K562 (cell line): ENCODE measurements around the gene SYMPK. TPM values are rescaled to one million over a fixed set of nuclear protein-coding genes. Genes with fewer than 3 reads are reported as not detected.

ENCODE experiments used
- ATAC-seq: fragments of 200-7000 bp; cut with Tn5 transposase; 3 replicates; pipeline ENCODE4 v1.9.1; 2020; ENCODE audit warnings: moderate library complexity
- BruUV-seq: library from RNA; stranded (reverse); fragments of 400-500 nt; replicated peaks from 2 replicates; lab custom pipeline; 2021; lab: Mats Ljungman, UMichigan
- CTCF ChIA-PET: fragments of 300-600 bp; formaldehyde crosslinking; extraction: SDS; loops from one replicate; lab custom pipeline; 2021; ENCODE audit warnings: low intra/inter-chr PET ratio; lab: Yijun Ruan, JAX
- POLR2A ChIA-PET: fragments of 300-600, 350-650 bp; sonication (Branson Sonifier 250); formaldehyde crosslinking; extraction: SDS; loops from one replicate; lab custom pipeline; 2021; ENCODE audit warnings: antibody characterized with exemption, inconsistent platforms; lab: Yijun Ruan, JAX
- DNase-seq, 4 experiments: peaks; one replicate each; pipeline versions ENCODE4 v3.0.0 to v3.0.0-alpha.2; 2011 to 2018; ENCODE audit warnings: low spot score in 3 of 4, mixed read lengths in 3 of 4; ENCODE audit errors: extremely low read depth in 1 of 4
- FAIRE-seq: peaks from 2 replicates; lab custom pipeline; 2011; peaks lifted over from hg19 to GRCh38; lab: Jason Lieb, UNC
- H2AFZ ChIP-seq: 2 replicates; pipeline ENCODE4 v1.6.0; 2011; ENCODE audit warnings: low read depth, low read length, control low read depth, inconsistent platforms
- H3K27ac ChIP-seq: fragments of 200-600 bp; 3 replicates; pipeline ENCODE4 v1.8.0; 2011; ENCODE audit warnings: low read depth, mild to moderate bottlenecking, control low read depth, inconsistent platforms, low read length, moderate library complexity, mixed read lengths; ENCODE audit errors: extremely low read depth
- H3K27me3 ChIP-seq, 2 experiments: fragments of 300-600 bp in 1 of 2; 2 replicates in 1 of 2; 3 replicates in 1 of 2; pipeline versions ENCODE4 v1.6.0 to v1.8.0; 2011; ENCODE audit warnings: inconsistent platforms in 2 of 2, low read length in 2 of 2, mild to moderate bottlenecking in 1 of 2, mixed read lengths in 1 of 2, moderate library complexity in 1 of 2; ENCODE audit not compliant: control insufficient read depth in 2 of 2, insufficient read depth in 2 of 2
- H3K36me3 ChIP-seq: fragments of 300-600 bp; 3 replicates; pipeline ENCODE4 v1.8.0; 2011; ENCODE audit warnings: mild to moderate bottlenecking, low read length, inconsistent platforms; ENCODE audit not compliant: control insufficient read depth, insufficient read depth
- H3K4me1 ChIP-seq, 2 experiments: fragments of 200-600 bp in 1 of 2; replicated peaks in 1 of 2; 2 replicates in 1 of 2; 3 replicates in 1 of 2; pipeline versions ENCODE4 v1.5.1 to v1.8.0; 2011; ENCODE audit warnings: inconsistent platforms in 2 of 2, low read length in 2 of 2, mild to moderate bottlenecking in 1 of 2, mixed read lengths in 1 of 2, moderate library complexity in 1 of 2; ENCODE audit not compliant: control insufficient read depth in 2 of 2, insufficient read depth in 2 of 2
- H3K4me2 ChIP-seq: 2 replicates; pipeline ENCODE4 v1.6.1; 2011; ENCODE audit warnings: low read length, control low read depth, inconsistent platforms, mixed read lengths; ENCODE audit not compliant: insufficient read depth
- H3K4me3 ChIP-seq: fragments of 200-600 bp; sonication (generic), shearing (Covaris generic); 2 replicates; pipeline ENCODE4 v1.5.1; 2016; ENCODE audit warnings: control low read depth, inconsistent platforms
- H3K79me2 ChIP-seq: fragments of 200-600 bp; 3 replicates; pipeline ENCODE4 v1.8.0; 2011; ENCODE audit warnings: low read length, inconsistent platforms; ENCODE audit not compliant: control insufficient read depth, insufficient read depth
- H3K9ac ChIP-seq, 2 experiments: 2 replicates each; pipeline versions ENCODE4 v1.6.0 to v1.6.1; 2011; ENCODE audit warnings: low read depth in 2 of 2, low read length in 2 of 2, control low read depth in 1 of 2, inconsistent platforms in 1 of 2, mild to moderate bottlenecking in 1 of 2, mixed read lengths in 1 of 2; ENCODE audit not compliant: insufficient read depth in 1 of 2
- H3K9me1 ChIP-seq: one replicate; pipeline ENCODE4 v1.6.0; 2011; ENCODE audit warnings: inconsistent platforms, mild to moderate bottlenecking, low read length, moderate library complexity; ENCODE audit not compliant: control insufficient read depth, insufficient read depth
- H3K9me3 ChIP-seq: replicated peaks from 2 replicates; pipeline ENCODE4 v1.5.1; 2011; ENCODE audit warnings: low read depth, low read length, inconsistent platforms; ENCODE audit not compliant: control insufficient read depth, insufficient read depth
- H4K20me1 ChIP-seq: replicated peaks from 2 replicates; pipeline ENCODE4 v1.6.1; 2011; ENCODE audit warnings: low read length, inconsistent platforms, mixed read lengths; ENCODE audit not compliant: control insufficient read depth, insufficient read depth
- ARNT ChIP-seq, 2 experiments: fragments of 450-650 bp; IDR thresholded peaks; 2 replicates each; pipeline ENCODE4 v1.6.1; 2016; ENCODE audit warnings: mild to moderate bottlenecking in 1 of 2
- CTCFL ChIP-seq: IDR thresholded peaks from 2 replicates; pipeline ENCODE4 v1.6.1; 2011; ENCODE audit warnings: borderline replicate concordance, low read depth, mild to moderate bottlenecking, moderate library complexity, low read length; ENCODE audit not compliant: insufficient read depth, poor library complexity, severe bottlenecking
- SIN3A ChIP-seq, 2 experiments: fragments of 150-350 bp in 1 of 2; IDR thresholded peaks; 2 replicates each; pipeline ENCODE4 v1.6.1; 2011 to 2016; ENCODE audit warnings: borderline replicate concordance in 2 of 2, low read depth in 2 of 2, low read length in 2 of 2, mild to moderate bottlenecking in 2 of 2, moderate library complexity in 2 of 2; ENCODE audit not compliant: control insufficient read depth in 1 of 2
- SMARCA4 ChIP-seq: fragments of 450-650 bp; IDR thresholded peaks from 2 replicates; pipeline ENCODE4 v1.6.1; 2016
- SMARCE1 ChIP-seq: fragments of 450-650 bp; IDR thresholded peaks from 2 replicates; pipeline ENCODE4 v1.7.1; 2016; ENCODE audit warnings: mild to moderate bottlenecking
- ZBTB1 ChIP-seq: sonication (generic); formaldehyde crosslinking; IDR thresholded peaks from 2 replicates; pipeline ENCODE4 v1.8.1; 2023; ENCODE audit warnings: missing genetic modification reagents, low read depth, mild to moderate bottlenecking, borderline replicate concordance
- ZNF507 ChIP-seq: conservative IDR thresholded peaks from 2 replicates; pipeline ENCODE4 v1.6.1; 2017; ENCODE audit warnings: missing genetic modification characterization, missing compliant biosample characterization
- ZNF592 ChIP-seq: fragments of 450-650 bp; IDR thresholded peaks from 2 replicates; pipeline ENCODE4 v1.6.1; 2017; ENCODE audit warnings: antibody characterized with exemption, mild to moderate bottlenecking
- ZNF766 ChIP-seq: fragments of 200-800 bp; sonication (Bioruptor generic); conservative IDR thresholded peaks from 2 replicates; pipeline ENCODE4 v1.6.1; 2016; ENCODE audit warnings: missing genetic modification characterization, missing compliant biosample characterization
- WGBS: fragments of 100-300 bp; shearing (Covaris generic); methylation state at CpG from one replicate; pipeline ENCODE4 v1.1.6; 2016; ENCODE audit warnings: low coverage, mixed read lengths; ENCODE audit not compliant: insufficient coverage; ENCODE audit errors: missing lambda C conversion rate; 5-methylcytosine and 5-hydroxymethylcytosine counted together
- in situ Hi-C: fragments of 300-500 bp; cut with MboI; formaldehyde crosslinking; loops from 4 replicates; pipeline ENCODE4 v1.15.0; 2018; ENCODE audit warnings: inconsistent platforms, mixed read lengths
- intact Hi-C: fragments of 100-400 bp; cut with micrococcal nuclease; formaldehyde crosslinking; loops from 2 replicates; pipeline ENCODE4 v1.14.2; 2022
- polyA plus RNA-seq, 8 experiments: library from polyadenylated mRNA; depleted of rRNA in 4 of 8; stranded (reverse) in 5 of 8; unstranded in 3 of 8; fragments of >200 nt; fragmentation: Nextera tagmentation in 2 of 8; fragmentation: Illumina TruSeq in 1 of 8; extraction: Ambion mirVana in 2 of 8; extraction: Trizol in 1 of 8; gene quantifications; 2 replicates each; pipeline versions ENCODE4 v1.2.1 to v1.2.3, GENCODE V29; 2011 to 2014; ENCODE audit warnings: inconsistent platforms in 1 of 8, missing spikeins in 1 of 8
- total RNA-seq, 7 experiments: library from RNA; depleted of rRNA in 6 of 7; stranded (reverse); fragments of >200 nt in 6 of 7; fragmentation: Illumina TruSeq in 2 of 7; extraction: Trizol in 2 of 7; gene quantifications; 2 replicates each; pipeline versions ENCODE4 v1.2.1 to v1.2.3, GENCODE V29; 2011 to 2021; ENCODE audit warnings: low replicate concordance in 1 of 7
- TF ChIP-seq, protein P1 (sequence below): fragments of 450-650 bp; IDR thresholded peaks from 2 replicates; pipeline ENCODE4 v1.6.1; 2016; ENCODE audit warnings: low read depth, mild to moderate bottlenecking, moderate library complexity

The SYMPK gene
- total and polyA plus RNA-seq, 9 of the 15 experiments (the other 6 are each of a cell fraction or from before 2014, with no cell fraction given) = 0.73 to 95.5 (median 58.4) TPM

DNA sequence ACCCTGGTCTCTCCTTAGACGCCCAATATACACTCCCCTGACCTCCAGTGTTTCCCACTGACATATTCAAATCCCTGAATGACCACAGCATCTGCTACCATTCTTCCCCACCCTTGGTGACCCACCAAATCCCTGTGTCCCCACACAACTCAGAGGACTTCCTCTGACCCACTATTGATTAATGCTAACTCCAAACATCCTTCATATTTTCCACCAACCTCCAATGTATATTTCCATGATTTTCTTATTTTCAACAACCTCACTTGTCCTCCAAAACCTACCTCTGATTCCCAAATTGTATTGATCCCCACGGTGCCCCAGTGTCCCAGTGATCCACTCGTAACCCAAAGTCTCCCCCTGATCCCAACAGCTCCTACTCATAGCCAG is 69.8 kb downstream of the SYMPK start:
- FAIRE-seq (no peak), DNase-seq (no peak), ATAC-seq (no peak)
- H3K4me2 ChIP-seq = peak overlapping the region; percentile 49; the same call in 1 of the 2 replicates
- H3K9me3 ChIP-seq = no peaks in the 10 kb centered on the region
- H3K4me3 ChIP-seq = peak overlapping the region; percentile 95
- no TSS peak for BruUV-seq
- peaks cover 4% of the 10 kb centered on the region for H3K9me1 ChIP-seq
- 4% methylated on average over 3 of the region's 3 CpGs for WGBS
- peaks cover 28% of the 10 kb centered on the region; the same call in 2 of the 3 replicates for H3K36me3 ChIP-seq
- CTCF ChIA-PET = no interaction called here
- intact Hi-C loops (no loop called here), in situ Hi-C loops (no loop called here)
- no peak overlapping the region; the same call in 2 of the 3 replicates for H3K27ac ChIP-seq
- H3K79me2 ChIP-seq = peaks cover 19% of the 10 kb centered on the region
- POLR2A ChIA-PET = interaction anchor here (0.6 to 1.8 kb wide), 8 partner anchors 11 to 1367 kb away, joined by 3 to 9 read pairs (median 4); partner anchors contain the start of gene DMPK
- peaks cover 19 to 27% of the 10 kb centered on the region in 2 experiments for H3K4me1 ChIP-seq
- H2AFZ ChIP-seq = peak overlapping the region; percentile 62
- peaks cover 3% of the 10 kb centered on the region for H4K20me1 ChIP-seq
- H3K9ac ChIP-seq = no peak overlapping the region; a peak in 1 of 4 replicates
- H3K27me3 ChIP-seq = no peaks in the 10 kb centered on the region
- TF ChIP-seq SMARCE1 (no peak), ZBTB1 (CRISPR knock-in tag) (no peak), ZNF507 (tag) (no peak), ARNT (IDR thresholded peaks at IDR 0.05) (0 out of 4 replicates have a peak, but pooled peaks of 1 of the 2 experiments have one; percentile 35), CTCFL (no peak), SIN3A (IDR thresholded peaks at IDR 0.05; ENCODE audit: borderline replicate concordance in 2 of 2, control insufficient read depth in 1 of 2, low read depth in 2 of 2, low read length in 2 of 2) (no peak), ZNF766 (CRISPR knock-in tag) (no peak), SMARCA4 (no peak), ZNF592 (no peak)
- TF ChIP-seq, protein P1, sequence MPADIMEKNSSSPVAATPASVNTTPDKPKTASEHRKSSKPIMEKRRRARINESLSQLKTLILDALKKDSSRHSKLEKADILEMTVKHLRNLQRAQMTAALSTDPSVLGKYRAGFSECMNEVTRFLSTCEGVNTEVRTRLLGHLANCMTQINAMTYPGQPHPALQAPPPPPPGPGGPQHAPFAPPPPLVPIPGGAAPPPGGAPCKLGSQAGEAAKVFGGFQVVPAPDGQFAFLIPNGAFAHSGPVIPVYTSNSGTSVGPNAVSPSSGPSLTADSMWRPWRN = no peak
